SK-N-MC (cell line): ENCODE measurements around the gene CFAP46.

Experiments used
- EZH2 ChIP-seq: fragments of 200-600 bp; sonication (generic); IDR thresholded peaks from one replicate; pipeline ENCODE4 v1.6.1; 2017; ENCODE audit warnings: antibody characterized with exemption
- FOXP2 ChIP-seq: optimal IDR thresholded peaks from 2 replicates; pipeline ENCODE3; 2011; ENCODE audit warnings: mild to moderate bottlenecking, moderate library complexity; ENCODE audit not compliant: insufficient read depth; ENCODE audit errors: extremely low read length, control extremely low read depth
- POLR2AphosphoS5 ChIP-seq: IDR thresholded peaks from 2 replicates; pipeline ENCODE4 v1.6.1; 2012; ENCODE audit warnings: mild to moderate bottlenecking, low read depth, low read length, borderline replicate concordance

DNA sequence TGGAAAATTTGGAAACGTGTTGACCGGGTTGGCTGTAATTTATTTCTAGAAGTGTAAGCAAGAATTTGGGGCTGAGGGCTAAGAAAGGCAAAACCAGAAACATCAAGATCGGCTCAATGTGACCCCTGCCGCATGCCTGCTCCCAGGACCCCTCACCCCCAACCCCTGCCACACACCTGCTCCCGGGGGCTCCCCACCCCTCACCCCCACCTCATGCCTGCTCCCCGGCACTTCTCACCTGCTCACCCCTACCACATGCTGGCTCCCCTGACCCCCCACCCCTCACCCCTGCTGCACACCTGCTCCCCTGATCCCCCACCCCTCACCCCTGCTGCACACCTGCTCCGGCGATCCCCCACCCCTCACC, 19.0 kb upstream of the CFAP46 start:
- TF ChIP-seq EZH2 (no peak), FOXP2 (no peak), POLR2AphosphoS5 (no peak)
